OCI-LY7 (cell line): ENCODE results near the gene RASAL2.

ENCODE experiments used
- CTCF ChIP-seq: fragments of 200-600 bp; sonication (generic); conservative IDR thresholded peaks from 2 replicates; pipeline ENCODE4 v1.5.1; 2014; ENCODE audit warnings: mild to moderate bottlenecking, antibody characterized with exemption, low read length, moderate library complexity, mixed read lengths
- EZH2phosphoT487 ChIP-seq: fragments of 200-600 bp; sonication (generic); IDR thresholded peaks from 2 replicates; pipeline ENCODE4 v1.6.1; 2018; ENCODE audit warnings: low read depth, borderline replicate concordance, mild to moderate bottlenecking, mixed run types, antibody characterized with exemption, low read length, moderate library complexity, mixed read lengths

- TF ChIP-seq CTCF = no peak; the same call in 1 of the 2 replicates
- TF ChIP-seq EZH2phosphoT487 = no peak
These were observed 406.3 kb downstream of the RASAL2 start for GRCh38 chr1:178500091-178500770.
